A673 (cell line): ENCODE measurements around the gene FICD. TPM values are rescaled to one million over a fixed set of nuclear protein-coding genes. Genes with fewer than 3 reads are reported as not detected.

Source experiments
- BruUV-seq: library from RNA; stranded (reverse); fragments of 400-500 nt; replicated peaks from 2 replicates; lab custom pipeline; 2021; lab: Mats Ljungman, UMichigan
- CTCF ChIA-PET: fragments of 300-600 bp; sonication (Branson Sonifier 250); formaldehyde crosslinking; loops from one replicate; lab custom pipeline; 2022; ENCODE audit warnings: antibody characterized with exemption; lab: Charles Lee
- POLR2A ChIA-PET: fragments of 300-600 bp; sonication (Branson Sonifier 250); formaldehyde crosslinking; loops from one replicate; lab custom pipeline; 2022; ENCODE audit warnings: antibody characterized with exemption; ENCODE audit not compliant: low non-redundant PET; lab: Charles Lee
- DNase-seq: peaks from one replicate; pipeline ENCODE4 v3.0.0-alpha.2; 2015; ENCODE audit warnings: low spot score
- H3K27ac ChIP-seq: fragments of 200-600 bp; sonication (generic); 2 replicates; pipeline ENCODE4 v1.5.1; 2016; ENCODE audit warnings: mixed run types, low read depth, mild to moderate bottlenecking, mixed read lengths, antibody characterized with exemption, low read length; ENCODE audit not compliant: poor library complexity, severe bottlenecking
- H3K27me3 ChIP-seq: fragments of 200-600 bp; sonication (generic); replicated peaks from 2 replicates; pipeline ENCODE4 v1.6.1; 2017; ENCODE audit warnings: mixed run types, low read depth, mild to moderate bottlenecking, mixed read lengths, antibody characterized with exemption, low read length; ENCODE audit not compliant: insufficient read depth, poor library complexity
- H3K36me3 ChIP-seq: fragments of 200-600 bp; sonication (generic); 2 replicates; pipeline ENCODE4 v1.6.1; 2016; ENCODE audit warnings: mixed run types, mild to moderate bottlenecking, mixed read lengths, antibody characterized with exemption, low read length; ENCODE audit not compliant: insufficient read depth, poor library complexity, severe bottlenecking
- H3K4me1 ChIP-seq: fragments of 200-600 bp; sonication (generic); 2 replicates; pipeline ENCODE4 v1.6.1; 2017; ENCODE audit warnings: mixed run types, mild to moderate bottlenecking, mixed read lengths, antibody characterized with exemption, low read length; ENCODE audit not compliant: insufficient read depth, poor library complexity, severe bottlenecking
- H3K4me3 ChIP-seq: fragments of 200-600 bp; sonication (generic); 2 replicates; pipeline ENCODE4 v1.5.1; 2016; ENCODE audit warnings: low read depth, mixed run types, mild to moderate bottlenecking, mixed read lengths, low read length; ENCODE audit not compliant: poor library complexity, severe bottlenecking
- H3K9me3 ChIP-seq: fragments of 200-600 bp; sonication (generic); 2 replicates; pipeline ENCODE4 v1.6.1; 2016; ENCODE audit warnings: mixed run types, low read depth, mild to moderate bottlenecking, mixed read lengths, antibody characterized with exemption, low read length; ENCODE audit not compliant: poor library complexity, severe bottlenecking
- EZH2 ChIP-seq: fragments of 200-600 bp; sonication (generic); IDR thresholded peaks from 2 replicates; pipeline ENCODE4 v1.6.1; 2017; ENCODE audit warnings: borderline replicate concordance, low read depth, mild to moderate bottlenecking, mixed read lengths, antibody characterized with exemption, low read length; ENCODE audit not compliant: poor library complexity, severe bottlenecking
- intact Hi-C: fragments of 100-400 bp; cut with micrococcal nuclease; formaldehyde crosslinking; loops from one replicate; pipeline ENCODE4 v1.10.0; 2022; ENCODE audit not compliant: unreplicated experiment
- total RNA-seq: library from RNA; stranded (reverse); gene quantifications from 2 replicates; pipeline ENCODE4 v1.2.3, GENCODE V29; 2021
- TF ChIP-seq, protein P1 (sequence below): fragments of 300-800, 200-600 bp; sonication (generic); conservative IDR thresholded peaks from 2 replicates; pipeline ENCODE4 v1.5.1; 2017; ENCODE audit warnings: low read depth, mild to moderate bottlenecking, antibody characterized with exemption, low read length, moderate library complexity, mixed read lengths

The FICD gene
- total RNA-seq, 1 experiment from 2014 or later: 3.6 TPM

DNA sequence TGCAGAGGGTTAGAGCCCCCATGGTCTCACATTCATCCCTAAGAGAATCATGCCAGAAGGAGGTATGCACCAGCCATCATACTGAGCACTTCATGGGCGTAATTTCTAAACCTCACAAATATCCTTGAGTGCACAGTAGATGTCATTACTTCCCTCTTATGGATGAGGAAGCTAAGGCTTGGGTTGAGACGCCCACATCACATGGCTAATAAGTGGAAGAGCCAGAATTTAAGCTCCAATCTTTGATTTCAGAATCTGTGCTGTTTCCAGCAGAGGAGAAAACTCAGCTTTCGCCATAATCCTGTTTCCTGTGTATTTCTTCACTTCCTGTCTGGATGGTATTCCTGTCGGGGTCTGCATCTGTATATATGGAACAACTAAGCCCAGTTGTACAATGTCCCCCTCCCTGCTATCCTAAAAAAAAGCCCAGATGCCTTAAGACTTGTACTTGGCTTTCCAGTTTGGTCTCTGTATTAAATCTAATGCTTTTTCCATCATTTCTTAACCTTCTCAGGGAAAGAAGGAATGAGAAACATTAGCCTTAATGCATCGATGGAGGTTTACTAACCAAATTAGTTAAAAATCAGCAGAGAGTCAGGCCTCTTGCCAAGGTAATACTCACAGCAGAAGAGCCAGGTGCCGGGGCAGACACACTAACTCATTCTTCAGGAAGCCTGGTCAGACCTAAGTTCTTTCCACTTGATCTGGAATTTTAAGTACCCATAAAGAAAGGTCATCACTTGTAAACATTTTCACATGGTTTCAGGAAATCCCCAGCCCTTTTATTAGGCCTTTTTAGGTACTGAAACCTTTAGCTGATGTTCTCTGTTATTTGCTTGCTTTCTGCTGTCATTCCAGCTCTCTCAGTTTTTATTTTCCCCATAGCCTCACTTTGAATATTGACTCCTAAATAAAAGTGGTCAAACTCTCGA, 52.6 kb downstream of the FICD start:
- POLR2A ChIA-PET: no interaction called here
- intact Hi-C loops: loop anchor here (10.0 kb wide), 1 partner anchor 167 kb away; the partner anchor contains the start of gene CORO1C
- DNase-seq: peak; percentile 66

DNA sequence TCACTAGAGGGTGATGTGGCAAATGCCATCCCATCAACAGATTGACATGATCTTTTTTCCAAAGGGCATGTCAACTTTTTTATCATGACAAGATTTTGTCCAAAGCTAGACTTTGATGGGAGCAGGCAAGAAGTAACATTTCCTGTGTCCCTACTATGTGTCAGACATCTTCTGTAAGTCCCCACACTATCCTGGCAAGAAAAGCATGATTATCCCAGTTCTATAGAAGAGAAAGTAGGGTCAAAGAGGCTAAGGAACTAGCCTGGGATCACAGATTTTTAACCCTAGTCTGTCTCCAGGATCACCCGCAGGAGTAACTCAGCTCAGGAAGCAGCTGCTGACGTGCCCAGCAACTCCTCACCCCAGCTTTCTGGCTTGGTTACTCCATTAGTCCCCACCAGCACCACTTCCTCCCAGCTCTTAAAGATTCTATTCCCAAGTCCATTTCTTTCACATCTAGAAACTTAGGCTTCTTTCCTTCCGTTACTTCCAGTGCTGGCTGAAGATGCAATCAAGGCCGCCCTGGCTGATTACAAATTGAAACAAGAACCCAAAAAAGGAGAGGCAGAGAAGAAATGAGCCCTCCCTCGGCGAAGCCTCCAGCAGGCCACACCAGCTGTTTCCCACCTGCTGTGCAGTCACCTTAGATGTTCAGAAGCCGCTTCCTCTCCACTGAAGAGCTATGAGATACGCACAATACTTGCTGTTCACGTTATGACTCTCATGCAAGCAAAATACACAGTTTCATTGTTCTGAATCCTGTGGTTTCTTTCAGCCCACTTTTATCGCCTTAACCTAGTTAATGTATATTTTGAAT, 53.5 kb downstream of the FICD start:
- peaks cover 40% of the 10 kb centered on the region for H3K4me1 ChIP-seq
- H3K4me3 ChIP-seq: no peak overlapping the region
- H3K27me3 ChIP-seq: no peaks in the 10 kb centered on the region
- no peaks in the 10 kb centered on the region for H3K9me3 ChIP-seq
- intact Hi-C loops: loop anchor here (10.0 kb wide), 1 partner anchor 166 kb away; the partner anchor contains the start of gene CORO1C
- POLR2A ChIA-PET: no interaction called here
- BruUV-seq: no TSS peak
- H3K27ac ChIP-seq: peak overlapping the region; percentile 77
- H3K36me3 ChIP-seq: peaks cover 52% of the 10 kb centered on the region
- CTCF ChIA-PET: interaction anchor here (1.3 kb wide), 1 partner anchor 50 kb away, joined by 5 read pairs; no protein-coding TSS in a partner anchor
- TF ChIP-seq EZH2: no peak
- TF ChIP-seq, protein P1, sequence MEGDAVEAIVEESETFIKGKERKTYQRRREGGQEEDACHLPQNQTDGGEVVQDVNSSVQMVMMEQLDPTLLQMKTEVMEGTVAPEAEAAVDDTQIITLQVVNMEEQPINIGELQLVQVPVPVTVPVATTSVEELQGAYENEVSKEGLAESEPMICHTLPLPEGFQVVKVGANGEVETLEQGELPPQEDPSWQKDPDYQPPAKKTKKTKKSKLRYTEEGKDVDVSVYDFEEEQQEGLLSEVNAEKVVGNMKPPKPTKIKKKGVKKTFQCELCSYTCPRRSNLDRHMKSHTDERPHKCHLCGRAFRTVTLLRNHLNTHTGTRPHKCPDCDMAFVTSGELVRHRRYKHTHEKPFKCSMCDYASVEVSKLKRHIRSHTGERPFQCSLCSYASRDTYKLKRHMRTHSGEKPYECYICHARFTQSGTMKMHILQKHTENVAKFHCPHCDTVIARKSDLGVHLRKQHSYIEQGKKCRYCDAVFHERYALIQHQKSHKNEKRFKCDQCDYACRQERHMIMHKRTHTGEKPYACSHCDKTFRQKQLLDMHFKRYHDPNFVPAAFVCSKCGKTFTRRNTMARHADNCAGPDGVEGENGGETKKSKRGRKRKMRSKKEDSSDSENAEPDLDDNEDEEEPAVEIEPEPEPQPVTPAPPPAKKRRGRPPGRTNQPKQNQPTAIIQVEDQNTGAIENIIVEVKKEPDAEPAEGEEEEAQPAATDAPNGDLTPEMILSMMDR: no peak
- peak; percentile 36 for DNase-seq

More for the DNA sequence above, 52.6 kb downstream of the FICD start:
- no peaks in the 10 kb centered on the region for H3K27me3 ChIP-seq
- no peak overlapping the region for H3K4me3 ChIP-seq
- no peaks in the 10 kb centered on the region for H3K9me3 ChIP-seq
- peaks cover 40% of the 10 kb centered on the region for H3K4me1 ChIP-seq
- peaks cover 52% of the 10 kb centered on the region for H3K36me3 ChIP-seq
- BruUV-seq: no TSS peak
- peak overlapping the region; percentile 77 for H3K27ac ChIP-seq
- TF ChIP-seq, protein P1: no peak
- no peak for TF ChIP-seq EZH2
- CTCF ChIA-PET: interaction anchor here (1.3 kb wide), 1 partner anchor 51 kb away, joined by 5 read pairs; no protein-coding TSS in a partner anchor

Other genes with a start within 250 kb of the FICD start
- 0.24 and 0.57 TPM in 2 replicates for gene CMKLR1, start 176.0 kb upstream of the FICD start, total RNA-seq
- gene SART3, start 45.9 kb downstream of the FICD start, total RNA-seq: 93.8 and 99.3 TPM in 2 replicates
- gene ISCU, start 47.3 kb downstream of the FICD start, total RNA-seq: 73.4 and 79.3 TPM in 2 replicates
- 1.0 TPM in 1 of 2 replicates, not detected in the other for gene TMEM119, start 82.8 kb downstream of the FICD start, total RNA-seq
- gene SELPLG, start 118.6 kb downstream of the FICD start, total RNA-seq: 0.34 and 0.35 TPM in 2 replicates
- 206 and 208 TPM in 2 replicates for gene CORO1C, start 216.2 kb downstream of the FICD start, total RNA-seq